NCI-H345 treated with DMSO at 0.1 percent for 48 hours (cell line): ENCODE data around the gene VAMP8.
A peak's percentile ranks its signal among the peaks of the same experiment; 100 is the strongest.
"Not testable (repeated sequence)": the region's sequence is repeated elsewhere in the genome, so short reads cannot be mapped to it uniquely, and the experiment has no call there.

ENCODE experiments used
- DNase-seq: peaks from one replicate; lab custom pipeline; 2025; ENCODE audit not compliant: unreplicated experiment; lab: John Stamatoyannopoulos, UW

The VAMP8 gene

DNA sequence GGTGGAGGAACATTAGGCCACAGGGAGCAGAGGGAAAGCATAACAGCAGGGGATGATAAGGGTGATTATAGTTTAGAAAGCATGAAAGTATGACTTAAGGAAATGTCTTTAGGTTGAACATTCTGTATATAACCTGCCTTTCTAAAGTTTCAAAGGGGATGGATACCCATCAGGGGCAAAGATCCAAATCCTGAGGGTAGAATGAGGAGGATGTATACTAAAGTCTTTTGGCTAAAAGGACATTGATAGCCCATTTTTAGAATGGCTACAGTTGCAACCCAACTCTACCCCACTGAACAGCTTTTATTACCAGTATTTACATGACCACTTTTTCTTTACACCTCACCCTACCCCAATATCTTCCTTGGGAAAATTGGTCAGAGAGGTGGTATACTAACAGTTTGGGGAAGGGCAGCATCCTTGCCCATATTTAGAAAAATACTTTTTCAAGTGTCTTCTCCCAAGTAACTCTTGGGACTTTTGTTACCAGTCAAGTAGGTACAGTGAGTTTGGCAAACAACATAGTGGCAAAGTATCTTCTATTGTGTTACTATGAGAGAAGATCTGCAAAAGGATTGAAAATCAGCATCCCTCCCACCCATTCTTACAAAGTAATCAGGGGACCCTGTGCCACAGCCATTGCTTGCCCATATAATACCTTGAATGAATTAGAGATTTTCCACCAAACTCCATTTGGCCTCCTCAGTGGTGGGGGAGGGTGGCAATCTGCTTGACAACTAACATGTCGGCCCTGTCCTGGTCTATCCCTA lies 30.1 kb upstream of the VAMP8 start:
- DNase-seq, result no peak

DNA sequence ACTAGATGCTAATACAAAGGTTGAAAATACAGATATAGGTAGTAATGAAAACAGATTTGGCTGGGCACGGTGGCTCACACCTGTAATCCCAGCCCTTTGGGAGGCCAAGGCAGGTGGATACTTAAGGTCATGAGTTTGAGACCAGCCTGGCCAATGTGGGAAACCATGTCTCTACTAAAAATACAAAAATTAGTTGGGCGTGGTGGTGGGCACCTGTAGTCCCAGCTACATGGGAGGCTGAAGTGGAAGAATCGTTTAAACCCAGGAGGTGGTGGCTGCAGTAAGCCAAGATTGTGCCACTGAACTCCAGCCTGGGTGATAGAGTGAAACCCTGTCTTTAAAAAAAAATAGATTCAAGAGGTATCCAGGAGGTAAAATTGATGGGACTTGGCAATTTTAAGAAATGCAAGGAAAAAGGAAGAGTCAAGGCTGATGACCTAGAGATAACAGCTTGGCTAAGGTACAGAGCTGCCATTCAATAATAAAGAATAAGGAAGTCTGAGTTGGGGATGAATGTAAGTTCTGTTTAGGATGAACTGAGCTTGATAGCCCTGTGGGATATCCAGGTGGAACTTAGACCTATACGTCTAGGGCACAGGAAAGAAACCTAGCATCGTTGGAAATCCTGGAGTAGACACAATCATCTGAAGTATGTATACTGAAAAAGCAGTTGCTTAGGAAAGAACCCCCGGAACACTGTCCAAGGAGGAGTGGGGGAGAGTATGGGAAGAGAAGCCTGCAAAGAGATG lies 29.4 kb upstream of the VAMP8 start:
- DNase-seq, result no peak

DNA sequence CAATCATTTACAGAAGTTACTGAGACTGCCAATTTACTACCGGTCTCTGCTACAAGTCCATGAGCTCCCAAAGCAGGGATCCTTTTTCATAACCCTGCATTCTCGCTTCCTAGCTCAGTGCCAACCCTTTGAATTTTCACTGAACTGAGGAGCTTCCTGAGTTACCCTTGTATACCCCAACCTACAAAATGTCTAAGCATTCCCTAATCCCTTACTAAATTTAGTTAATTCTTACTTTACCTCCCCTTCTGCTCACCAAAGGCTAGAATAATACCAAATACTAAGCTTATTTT lies 28.8 kb upstream of the VAMP8 start:
- no peak for DNase-seq

DNA sequence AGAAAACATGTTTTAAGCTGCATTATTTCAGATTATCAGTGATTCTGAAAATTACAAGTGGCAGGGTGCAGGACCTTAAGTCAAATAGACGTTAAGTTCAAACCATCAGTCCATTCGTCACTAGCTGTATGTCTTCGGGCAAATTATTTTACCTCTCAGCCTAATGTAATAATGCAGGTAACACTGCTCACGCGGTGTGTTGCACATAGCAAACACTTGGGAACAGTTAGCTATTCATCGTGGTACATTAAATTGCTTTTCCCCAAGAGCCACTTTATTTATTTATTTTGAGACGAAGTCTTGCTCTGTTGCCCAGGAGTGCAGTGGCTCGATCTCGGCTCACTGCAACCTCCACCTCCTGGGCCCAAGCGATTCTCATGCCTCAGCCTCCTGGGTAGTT lies 28.3 kb upstream of the VAMP8 start:
- DNase-seq, result no peak

DNA sequence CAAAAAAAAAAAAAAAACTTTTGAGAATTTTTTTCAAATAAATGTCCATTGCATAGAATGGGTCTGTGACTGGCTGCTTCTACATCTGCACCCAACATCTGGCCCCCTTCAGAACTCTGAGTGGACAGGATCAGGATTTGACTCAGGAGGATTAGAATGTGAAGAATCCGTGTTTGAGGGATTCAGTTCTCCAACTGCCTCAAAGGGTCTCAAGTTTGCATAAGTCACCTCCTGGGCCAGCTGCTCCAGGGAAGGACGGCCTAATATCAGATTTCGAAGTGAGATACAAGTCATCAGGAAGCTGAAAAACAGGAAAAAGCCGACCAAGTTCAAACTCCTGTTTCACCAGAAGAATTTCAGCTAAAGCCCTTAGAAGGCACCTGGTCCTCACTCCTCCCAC lies 27.6 kb upstream of the VAMP8 start:
- DNase-seq, result no peak

DNA sequence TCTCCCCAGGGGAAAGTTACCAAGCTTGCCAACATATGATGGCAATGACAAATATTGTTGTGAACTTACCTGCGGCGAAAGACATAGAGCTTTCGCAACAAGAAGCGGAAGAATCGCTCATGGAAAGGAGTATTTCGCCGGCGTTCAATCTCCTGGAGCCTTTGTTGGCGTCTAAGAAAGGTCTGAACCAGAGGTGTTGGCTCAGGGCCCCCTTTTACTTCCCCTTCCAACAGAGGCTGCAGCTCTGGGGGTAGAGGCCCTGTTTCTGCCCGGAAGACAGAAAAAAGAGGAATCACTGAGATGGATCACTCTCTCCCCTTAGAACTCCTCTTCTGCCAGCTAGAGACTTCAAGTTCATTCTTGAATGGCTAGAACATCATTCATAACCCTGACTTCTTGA lies 26.9 kb upstream of the VAMP8 start:
- DNase-seq, result no peak

DNA sequence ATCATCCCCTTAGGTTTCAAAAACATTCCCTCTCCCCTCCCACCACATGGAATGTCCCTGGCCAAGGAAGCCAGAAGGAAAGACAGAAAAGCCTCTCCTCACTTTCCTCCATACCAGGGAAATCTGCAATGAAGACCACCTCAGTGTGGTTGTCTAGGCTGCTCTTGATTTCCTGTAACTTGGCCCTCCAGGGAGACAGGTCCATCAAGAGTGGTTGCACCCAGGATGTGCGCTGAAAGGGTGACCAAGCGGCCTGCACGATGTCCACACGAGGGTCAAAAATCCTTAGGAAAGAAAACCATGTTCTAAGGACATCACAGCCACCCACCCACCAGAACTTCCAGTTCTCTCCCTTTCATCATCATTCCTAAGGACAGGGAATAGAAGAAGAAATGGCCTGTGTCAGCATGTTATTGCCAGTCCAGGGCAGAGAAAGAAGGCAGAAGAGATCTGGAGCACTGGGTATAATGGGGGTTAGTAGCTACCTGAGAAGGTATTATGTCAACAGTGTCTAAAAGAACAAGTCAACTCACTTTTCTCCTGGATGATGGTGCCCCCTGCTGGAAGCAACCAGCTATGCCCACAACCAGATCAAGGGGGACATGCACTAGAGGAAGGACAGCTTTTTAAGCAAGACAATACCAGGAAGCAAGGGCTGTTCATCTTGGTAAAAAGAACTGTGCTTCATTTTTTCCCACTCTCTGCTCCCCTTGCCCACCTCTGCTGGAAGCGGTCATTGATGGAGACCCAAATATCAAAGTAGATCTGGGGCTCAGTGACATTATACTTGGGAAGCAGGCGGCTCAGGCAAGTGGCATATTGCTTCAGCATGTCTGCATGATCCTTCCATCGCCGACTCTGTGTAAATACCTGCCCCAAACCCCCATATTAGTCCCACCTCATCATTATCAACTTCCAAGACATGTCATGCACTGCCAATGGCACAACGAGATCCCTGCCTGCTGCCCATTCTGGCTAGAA lies 25.4 kb upstream of the VAMP8 start:
- peak; percentile 53 for DNase-seq

DNA sequence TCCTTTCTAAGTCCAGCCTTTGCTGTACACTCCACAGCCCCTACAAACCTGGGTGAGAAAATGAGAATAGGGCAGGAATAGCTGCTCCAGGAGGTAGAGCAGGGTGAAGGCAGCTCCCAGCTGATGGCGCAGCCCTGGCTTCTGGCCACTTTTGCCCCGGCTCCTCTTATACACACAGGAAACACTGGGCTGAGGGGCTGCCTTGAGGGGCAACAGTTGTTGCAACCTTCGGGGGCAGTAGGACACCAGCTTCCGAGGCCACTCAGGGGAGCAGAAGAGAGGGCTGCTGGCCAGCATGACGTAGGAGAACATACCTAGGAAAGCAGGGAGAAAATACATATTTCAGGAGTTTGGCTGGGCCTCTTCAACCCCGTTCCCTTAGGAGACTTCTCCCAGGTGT lies 24.2 kb upstream of the VAMP8 start:
- no peak for DNase-seq

DNA sequence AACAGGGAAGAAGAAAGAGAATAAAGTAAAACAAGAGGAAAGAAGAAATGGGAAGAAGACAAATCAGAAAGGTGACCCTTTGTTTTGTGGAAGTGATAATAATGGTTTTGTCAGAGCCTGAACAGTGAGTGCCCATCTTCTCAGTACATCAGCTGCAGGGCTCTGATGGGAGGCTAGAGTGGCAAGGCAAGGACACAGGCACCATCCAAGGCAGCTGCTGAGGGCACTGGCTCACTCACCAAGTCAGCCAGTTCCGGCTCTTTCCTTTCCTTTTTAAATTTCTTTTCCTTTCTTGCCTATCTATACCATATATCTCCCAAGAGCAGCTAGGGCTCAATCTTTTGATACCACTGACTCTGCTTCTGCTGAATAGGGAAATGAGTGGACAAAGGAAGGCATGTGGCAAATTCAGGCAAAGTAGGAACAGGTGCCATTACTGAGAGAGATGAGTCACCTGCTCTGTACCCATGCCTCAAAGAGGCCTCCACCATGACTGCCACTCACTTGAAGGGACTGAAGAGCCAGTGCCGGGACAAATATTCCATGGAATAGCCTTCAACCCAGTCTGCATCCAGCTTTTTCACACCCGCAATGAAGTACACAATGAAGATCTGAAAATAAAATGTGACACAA lies 22.3 kb upstream of the VAMP8 start:
- no peak for DNase-seq

DNA sequence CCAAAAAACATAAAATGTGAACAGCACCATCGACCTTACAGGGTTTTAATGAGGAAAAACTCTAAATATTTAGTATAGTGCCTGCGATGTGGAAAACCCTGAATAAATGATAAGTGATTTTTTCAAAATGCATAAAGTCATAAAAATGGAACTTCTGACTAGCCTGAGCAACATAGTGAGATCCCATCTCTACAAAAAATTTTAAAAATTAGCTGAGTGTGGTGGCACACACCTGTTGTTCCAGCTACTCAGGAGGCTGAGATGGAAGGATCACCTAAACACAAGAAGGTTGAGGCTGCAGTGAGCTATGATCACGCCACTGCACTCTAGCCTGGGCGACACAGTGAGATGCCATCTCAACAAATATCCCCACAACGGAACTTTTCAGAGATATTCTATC lies 20.3 kb upstream of the VAMP8 start:
- no peak for DNase-seq

DNA sequence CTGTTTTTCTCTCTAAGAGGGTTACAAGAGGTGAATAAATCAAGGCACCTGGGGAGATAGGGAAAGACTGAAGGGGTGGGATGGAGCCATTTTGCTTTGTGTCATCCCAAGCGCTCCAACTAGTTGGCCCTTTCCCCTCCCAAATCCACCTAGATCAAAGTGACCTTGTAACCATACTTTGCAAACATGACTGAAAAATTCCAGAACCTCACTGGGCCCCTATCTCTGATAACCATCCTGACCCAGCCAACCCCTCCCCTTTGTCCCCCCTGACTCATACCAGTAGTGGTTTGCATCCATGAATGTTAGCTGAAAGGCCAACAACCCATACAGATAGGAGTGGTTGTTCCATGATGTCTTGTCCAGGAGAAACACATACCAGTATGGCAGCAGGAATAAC lies 19.2 kb upstream of the VAMP8 start:
- no peak for DNase-seq

DNA sequence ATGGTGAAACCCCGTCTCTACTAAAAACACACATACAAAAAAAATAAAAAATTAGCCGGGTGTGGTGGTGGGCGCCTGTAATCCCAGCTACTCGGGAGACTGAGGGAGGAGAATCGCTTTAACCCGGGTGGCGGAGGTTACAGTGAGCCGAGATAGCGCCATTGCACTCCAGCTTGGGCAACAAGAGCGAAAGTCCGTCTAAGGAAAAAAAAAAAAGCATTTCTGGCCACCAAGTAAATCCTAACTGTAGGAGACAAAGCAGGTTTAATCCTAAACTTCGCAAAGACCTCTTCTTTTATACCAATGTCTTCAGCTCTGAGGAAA lies 17.0 kb upstream of the VAMP8 start:
- not testable (repeated sequence) for DNase-seq

DNA sequence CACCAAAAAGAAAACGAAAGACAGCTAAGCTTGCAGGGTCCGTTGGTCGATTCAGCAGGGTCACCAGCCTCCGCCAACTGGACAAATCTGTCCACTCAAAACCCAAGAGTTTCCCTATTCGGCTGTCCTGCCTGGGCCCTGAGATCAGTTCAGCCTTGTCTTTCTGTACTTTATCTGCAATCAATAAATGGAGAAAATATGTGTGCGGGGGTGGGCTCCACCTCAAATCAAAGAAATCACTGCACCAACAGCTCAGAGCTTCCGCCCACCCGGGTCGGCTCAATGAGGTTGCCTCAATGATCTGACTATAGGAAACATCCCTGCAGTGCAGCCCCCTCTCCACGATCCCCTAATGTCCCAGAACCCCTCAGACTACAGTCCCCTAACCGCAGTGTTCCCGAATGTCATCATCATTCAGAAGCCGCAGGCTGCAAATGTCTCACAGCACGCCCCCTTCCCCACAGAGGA lies 16.5 kb upstream of the VAMP8 start:
- no peak for DNase-seq

DNA sequence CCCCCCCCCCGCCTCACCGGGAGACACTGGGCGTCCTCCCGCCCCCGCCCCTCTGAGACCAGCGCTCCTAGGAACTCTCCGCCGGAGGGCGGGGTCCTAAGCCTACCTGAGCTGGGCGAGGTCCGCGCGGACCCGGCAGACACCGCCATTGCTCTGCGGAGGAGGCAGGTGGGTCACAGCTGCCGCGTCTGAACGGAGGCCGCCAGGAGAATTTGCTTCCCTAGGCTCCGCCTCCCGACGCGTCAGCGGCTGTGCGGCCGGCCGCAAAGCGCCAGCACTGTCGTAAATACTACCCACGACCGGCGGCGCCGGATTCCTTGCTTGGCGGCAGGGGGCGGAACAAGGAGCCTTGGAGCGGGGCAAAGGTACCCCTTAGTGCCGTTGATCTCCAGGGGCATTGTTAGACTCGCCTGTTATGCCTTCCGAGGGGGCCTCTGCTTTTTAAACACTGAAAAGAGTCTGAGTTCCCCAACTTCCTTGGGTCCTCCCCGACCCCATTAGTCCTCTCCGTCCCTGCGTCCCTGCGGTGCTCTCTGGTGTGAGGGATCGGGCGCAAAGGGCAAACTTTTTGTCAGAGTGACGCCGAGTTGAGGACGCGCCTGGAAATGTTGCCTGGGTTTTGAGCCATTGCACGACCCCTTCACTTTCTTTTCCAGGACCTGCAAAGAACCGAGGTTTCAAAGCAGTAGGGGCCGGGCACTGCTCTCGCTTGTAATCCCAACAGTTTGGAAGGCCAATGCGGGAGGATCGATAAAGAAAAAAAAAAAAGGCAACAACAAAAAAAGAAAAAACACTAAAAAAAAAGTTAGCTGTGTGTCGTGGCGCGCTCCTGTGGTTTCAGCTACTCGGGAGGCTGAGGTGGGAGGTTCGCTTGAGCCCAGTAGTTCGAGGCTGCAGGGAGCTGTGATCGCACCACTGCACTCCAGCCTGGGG lies 15.8 kb upstream of the VAMP8 start, which contains the start of gene GGCX:
TSS of gene GGCX (minus strand) at position 214 of the 933 bp plus-strand sequence. CDS start at position 149, 65 bp downstream.
- peak; percentile 86 for DNase-seq

DNA sequence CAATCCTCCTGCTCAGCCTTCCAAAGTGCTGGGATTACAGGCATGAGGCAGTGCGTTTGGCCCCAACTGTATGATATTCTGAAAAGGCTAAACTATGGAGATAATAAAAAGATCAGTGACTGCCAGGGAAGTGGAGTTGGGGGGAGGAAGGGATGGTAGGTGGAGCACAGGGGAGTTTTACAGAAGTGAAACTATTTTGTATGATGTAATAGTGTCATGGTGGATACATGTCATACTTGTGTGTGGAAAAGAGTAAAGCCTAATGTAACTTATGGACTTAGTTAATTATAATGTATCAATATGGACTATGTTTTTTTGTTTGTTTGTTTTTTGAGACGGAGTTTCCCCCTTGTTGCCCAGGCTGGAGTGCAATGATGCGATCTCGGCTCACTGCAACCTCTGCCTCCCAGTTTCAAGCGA lies 13.2 kb upstream of the VAMP8 start:
- DNase-seq, result no peak

DNA sequence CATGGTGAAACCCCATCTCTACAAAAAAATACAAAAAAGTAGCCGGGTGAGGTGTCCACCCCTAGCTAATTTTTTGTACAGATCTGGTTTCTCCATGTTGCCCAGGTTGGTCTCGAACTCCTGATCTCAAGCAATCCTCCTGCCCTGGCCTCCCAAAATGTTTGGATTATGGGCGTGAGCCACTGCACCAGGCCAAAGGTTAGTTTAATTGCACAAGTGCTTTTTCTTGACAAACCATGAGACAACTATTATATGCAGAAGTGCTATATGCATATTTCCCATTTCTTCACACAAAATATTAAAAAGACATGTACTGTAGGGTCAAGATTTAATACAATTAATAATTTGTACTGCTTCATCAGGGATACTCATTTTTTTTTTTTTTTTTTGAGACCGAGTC lies 11.1 kb upstream of the VAMP8 start:
- DNase-seq, result no peak

DNA sequence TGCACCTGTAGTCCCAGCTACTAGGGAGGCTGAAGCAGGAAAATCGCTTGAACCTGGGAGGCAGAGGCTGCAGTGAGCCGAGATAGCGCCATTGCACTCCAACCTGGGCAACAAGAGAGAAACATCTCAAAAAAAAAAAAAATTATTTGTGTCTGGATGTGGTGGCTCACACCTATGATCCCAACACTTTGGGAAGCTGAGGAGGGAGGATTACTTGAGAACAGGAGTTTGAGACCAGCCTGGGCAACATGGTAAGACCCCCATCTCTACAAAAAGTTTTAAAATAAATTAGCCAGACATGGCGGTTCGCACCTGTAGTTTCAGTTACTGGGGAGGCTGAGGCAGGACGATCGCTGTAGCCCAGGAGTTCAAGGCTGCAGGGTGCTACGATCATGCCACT lies 1.6 kb upstream of the VAMP8 start:
- no peak for DNase-seq

DNA sequence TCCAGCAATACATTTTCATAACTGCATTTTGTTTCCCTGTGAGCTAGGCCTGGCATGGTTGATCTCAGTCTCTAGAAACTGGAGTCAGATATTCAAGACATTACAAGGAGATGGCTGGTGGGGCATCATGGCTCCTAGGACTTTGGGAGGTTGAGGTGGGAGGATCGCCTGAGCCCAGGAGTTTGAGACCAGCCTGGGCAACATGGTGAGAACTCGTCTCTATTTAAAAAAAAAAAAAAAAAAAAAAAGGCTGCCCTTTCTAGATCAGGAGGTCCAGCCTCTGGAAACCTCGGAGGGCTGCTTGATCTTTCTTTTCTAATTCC lies 362 bp upstream of the VAMP8 start:
- no peak for DNase-seq

DNA sequence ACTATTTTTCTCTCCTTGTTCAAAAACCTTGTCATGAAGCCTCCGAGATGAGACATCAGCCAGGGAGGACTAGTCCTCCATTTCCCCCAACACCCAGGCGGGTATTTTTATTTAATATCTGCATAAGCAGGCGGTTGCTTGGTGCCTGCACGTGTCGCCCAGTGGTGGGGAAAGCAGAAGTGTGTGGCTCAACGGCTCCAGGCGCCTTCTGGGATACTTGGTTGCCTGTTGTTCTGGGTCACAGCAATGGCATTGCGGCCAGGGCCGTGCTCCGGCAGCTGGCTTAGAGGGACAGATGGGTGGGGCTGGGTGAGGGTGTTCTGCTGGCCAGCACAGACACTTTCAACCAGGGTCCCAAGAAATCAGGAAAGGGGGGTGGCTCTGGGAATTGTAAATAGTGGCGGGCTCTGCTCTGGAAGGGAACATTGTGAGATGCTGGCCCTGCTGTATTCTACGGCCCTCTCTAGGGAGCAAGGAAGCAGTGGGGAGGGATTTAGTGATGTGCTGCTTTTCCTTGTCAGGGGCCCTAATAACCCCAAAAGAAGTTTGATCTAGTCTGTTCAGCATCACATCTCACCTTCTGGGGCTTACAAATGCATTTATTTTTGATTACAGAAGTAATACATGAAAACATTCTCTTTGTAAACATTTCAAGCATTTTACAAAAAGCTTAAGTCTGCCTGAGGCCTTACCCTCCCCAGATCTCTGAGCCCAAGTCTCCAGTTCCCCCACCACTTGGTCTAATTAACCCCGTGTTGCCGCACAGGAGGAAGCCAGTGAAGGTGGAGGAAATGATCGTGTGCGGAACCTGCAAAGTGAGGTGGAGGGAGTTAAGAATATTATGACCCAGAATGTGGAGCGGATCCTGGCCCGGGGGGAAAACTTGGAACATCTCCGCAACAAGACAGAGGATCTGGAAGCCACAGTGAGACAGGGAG lies 1.1 kb downstream of the VAMP8 start:
- no peak for DNase-seq
